22Rv1 (cell line): Measurements from ENCODE around the gene ARPC1A.
A peak's percentile ranks its signal among the peaks of the same experiment; 100 is the strongest.
"Not testable (repeated sequence)": the region's sequence is repeated elsewhere in the genome, so short reads cannot be mapped to it uniquely, and the experiment has no call there.

ENCODE experiments used
- H3K27ac ChIP-seq: fragments of 450-650 bp; 2 replicates; pipeline ENCODE4 v1.5.1; 2017
- CTCF ChIP-seq: fragments of 450-650 bp; IDR thresholded peaks from 2 replicates; pipeline ENCODE4 v1.5.1; 2017; ENCODE audit warnings: mild to moderate bottlenecking
- ZFX ChIP-seq: fragments of 450-650 bp; IDR thresholded peaks from 2 replicates; pipeline ENCODE4 v1.6.1; 2017; ENCODE audit warnings: antibody characterized with exemption, borderline replicate concordance

The ARPC1A gene

GRCh38 chr7:99380823-99381663, 55.3 kb downstream of the ARPC1A start:
- no peak for TF ChIP-seq ZFX
- TF ChIP-seq CTCF: no peak
- H3K27ac ChIP-seq: peak overlapping the region; percentile 27; the same call in 1 of the 2 replicates

- no peak for TF ChIP-seq CTCF
- H3K27ac ChIP-seq: no peak overlapping the region
These were observed 56.0 kb downstream of the ARPC1A start for GRCh38 chr7:99381664-99382075.

- TF ChIP-seq ZFX: no peak
- TF ChIP-seq CTCF: no peak
- H3K27ac ChIP-seq: no peak overlapping the region
These were observed 57.5 kb downstream of the ARPC1A start for GRCh38 chr7:99383203-99383602.

GRCh38 chr7:99383791-99384370, 58.2 kb downstream of the ARPC1A start:
- 0 out of 2 replicates have a peak overlapping the region, but pooled peaks have one; percentile 5 for H3K27ac ChIP-seq
- TF ChIP-seq ZFX (no peak), CTCF (no peak)

- no peak for TF ChIP-seq CTCF
- no peak for TF ChIP-seq ZFX
- 0 out of 2 replicates have a peak overlapping the region, but pooled peaks have one; percentile 5 for H3K27ac ChIP-seq
These were observed 58.8 kb downstream of the ARPC1A start for GRCh38 chr7:99384523-99384922.

- TF ChIP-seq CTCF: no peak
- TF ChIP-seq ZFX: no peak
- no peak overlapping the region for H3K27ac ChIP-seq
These were observed 59.9 kb downstream of the ARPC1A start for GRCh38 chr7:99385564-99385963.

- TF ChIP-seq CTCF (peak; percentile 31; the same call in 1 of the 2 replicates), ZFX (no peak)
- H3K27ac ChIP-seq: no peak overlapping the region
These were observed 61.0 kb downstream of the ARPC1A start for GRCh38 chr7:99386584-99387238.

GRCh38 chr7:99387239-99387635, 61.5 kb downstream of the ARPC1A start:
- H3K27ac ChIP-seq: not testable (repeated sequence)
